Loucy (cell line): ENCODE results near the gene APOBEC3F.

ENCODE experiments used
- EZH2phosphoT487 ChIP-seq: fragments of 200-600 bp; IDR thresholded peaks from 2 replicates; pipeline ENCODE4 v1.6.1; 2018; ENCODE audit warnings: antibody characterized with exemption, mild to moderate bottlenecking, moderate library complexity, borderline replicate concordance
- TF ChIP-seq, protein P1 (sequence below): fragments of 200-600 bp; sonication (generic); conservative IDR thresholded peaks from 2 replicates; pipeline ENCODE4 v1.5.1; 2014; ENCODE audit warnings: mild to moderate bottlenecking, antibody characterized with exemption, low read length

DNA sequence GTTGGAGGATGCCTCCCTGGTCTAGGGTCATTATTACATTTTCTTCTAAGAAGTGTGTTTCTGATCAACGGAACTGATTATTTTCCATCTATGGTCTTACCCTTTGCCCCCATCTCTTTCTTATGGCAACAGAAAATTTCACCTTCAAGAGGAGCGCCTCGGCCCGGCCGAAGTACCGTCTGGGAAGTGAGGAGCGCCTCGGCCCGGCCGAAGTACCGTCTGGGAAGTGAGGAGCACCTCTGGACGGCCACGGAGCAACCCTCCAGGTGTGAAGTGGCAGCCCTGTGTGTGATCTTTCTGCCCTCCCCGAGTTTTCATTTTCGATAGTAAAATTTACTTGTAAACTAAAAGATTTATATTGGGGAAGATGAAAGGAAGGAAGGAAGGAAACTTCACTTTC, 29.7 kb upstream of the APOBEC3F start:
- TF ChIP-seq, protein P1, sequence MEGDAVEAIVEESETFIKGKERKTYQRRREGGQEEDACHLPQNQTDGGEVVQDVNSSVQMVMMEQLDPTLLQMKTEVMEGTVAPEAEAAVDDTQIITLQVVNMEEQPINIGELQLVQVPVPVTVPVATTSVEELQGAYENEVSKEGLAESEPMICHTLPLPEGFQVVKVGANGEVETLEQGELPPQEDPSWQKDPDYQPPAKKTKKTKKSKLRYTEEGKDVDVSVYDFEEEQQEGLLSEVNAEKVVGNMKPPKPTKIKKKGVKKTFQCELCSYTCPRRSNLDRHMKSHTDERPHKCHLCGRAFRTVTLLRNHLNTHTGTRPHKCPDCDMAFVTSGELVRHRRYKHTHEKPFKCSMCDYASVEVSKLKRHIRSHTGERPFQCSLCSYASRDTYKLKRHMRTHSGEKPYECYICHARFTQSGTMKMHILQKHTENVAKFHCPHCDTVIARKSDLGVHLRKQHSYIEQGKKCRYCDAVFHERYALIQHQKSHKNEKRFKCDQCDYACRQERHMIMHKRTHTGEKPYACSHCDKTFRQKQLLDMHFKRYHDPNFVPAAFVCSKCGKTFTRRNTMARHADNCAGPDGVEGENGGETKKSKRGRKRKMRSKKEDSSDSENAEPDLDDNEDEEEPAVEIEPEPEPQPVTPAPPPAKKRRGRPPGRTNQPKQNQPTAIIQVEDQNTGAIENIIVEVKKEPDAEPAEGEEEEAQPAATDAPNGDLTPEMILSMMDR: no peak
- TF ChIP-seq EZH2phosphoT487: no peak
